ENCODE measurements around the gene EVC.
"Not testable (repeated sequence)": the region's sequence is repeated elsewhere in the genome, so short reads cannot be mapped to it uniquely, and the experiment has no call there.

EVC gene

GRCh38 chr4:5719350-5720055, 8.5 kb downstream of the EVC start:
- TF ChIP-seq POLR2AphosphoS5 (IDR thresholded peaks at IDR 0.05; ENCODE audit: borderline replicate concordance, low read depth, low read length), result no peak
- TF ChIP-seq EZH2 (IDR thresholded peaks at IDR 0.05), result no peak
- no peak for TF ChIP-seq FOXP2 (optimal IDR thresholded peaks at IDR 0.05; ENCODE audit: control extremely low read depth, extremely low read length, insufficient read depth)

GRCh38 chr4:5720157-5720850, 9.3 kb downstream of the EVC start:
- Histone ChIP-seq H3K36me3 (ENCODE audit: insufficient read depth, low read length) (no peaks in the 10 kb centered on the region; the same call in 1 of the 2 replicates), H3K4me3 (no peak overlapping the region), H3K9ac (ENCODE audit: insufficient read length) (no peak overlapping the region), H3K9me3 (ENCODE audit: low read depth, low read length) (no peaks in the 10 kb centered on the region), H3K27ac (no peak overlapping the region)
- TF ChIP-seq EZH2 (IDR thresholded peaks at IDR 0.05) (no peak), POLR2AphosphoS5 (IDR thresholded peaks at IDR 0.05; ENCODE audit: borderline replicate concordance, low read depth, low read length) (no peak), FOXP2 (optimal IDR thresholded peaks at IDR 0.05; ENCODE audit: control extremely low read depth, extremely low read length, insufficient read depth) (no peak)
- DNase-seq (ENCODE audit: low read depth, low spot score), result no peak

More at GRCh38 chr4:5719350-5720055, 8.5 kb downstream of the EVC start:
- H3K4me3 ChIP-seq, result no peak overlapping the region
- H3K9ac ChIP-seq (ENCODE audit: insufficient read length), result no peak overlapping the region
- H3K36me3 ChIP-seq (ENCODE audit: insufficient read depth, low read length), result no peaks in the 10 kb centered on the region; the same call in 1 of the 2 replicates
- DNase-seq (ENCODE audit: low read depth, low spot score), result no peak
- H3K9me3 ChIP-seq (ENCODE audit: low read depth, low read length), result no peaks in the 10 kb centered on the region
- H3K27ac ChIP-seq, result no peak overlapping the region

- no peaks in the 10 kb centered on the region for H3K9me3 ChIP-seq (ENCODE audit: low read depth, low read length)
- peaks cover 1% of the 10 kb centered on the region; the same call in 1 of the 2 replicates for H3K36me3 ChIP-seq (ENCODE audit: insufficient read depth, low read length)
- no peak for DNase-seq (ENCODE audit: low read depth, low spot score)
- TF ChIP-seq FOXP2 (optimal IDR thresholded peaks at IDR 0.05; ENCODE audit: control extremely low read depth, extremely low read length, insufficient read depth) (no peak), EZH2 (IDR thresholded peaks at IDR 0.05) (no peak), POLR2AphosphoS5 (IDR thresholded peaks at IDR 0.05; ENCODE audit: borderline replicate concordance, low read depth, low read length) (no peak)
- no peak overlapping the region for H3K27ac ChIP-seq
- H3K4me3 ChIP-seq, result no peak overlapping the region
- no peak overlapping the region for H3K9ac ChIP-seq (ENCODE audit: insufficient read length)
Measured at GRCh38 chr4:5720980-5721379, 10.0 kb downstream of the EVC start.

DNA sequence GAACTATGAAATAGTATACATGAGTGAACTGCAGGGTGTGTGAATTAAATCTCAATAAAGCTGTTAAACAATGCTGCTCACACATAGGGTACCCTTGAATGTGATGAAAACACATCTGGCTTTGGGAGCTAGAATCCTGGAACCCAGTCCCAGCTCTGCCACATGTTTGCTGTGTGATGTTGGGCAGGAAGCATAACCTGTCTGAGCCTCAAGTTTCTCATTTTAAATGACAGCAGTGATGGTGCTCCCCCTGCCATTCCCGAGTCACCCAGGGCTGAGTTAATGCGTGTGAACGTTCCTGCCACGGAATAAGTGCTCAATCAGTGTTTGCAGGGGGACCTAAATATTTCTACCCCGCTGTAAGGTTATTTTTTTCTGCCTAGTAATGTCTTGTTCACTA, 10.9 kb downstream of the EVC start:
- no peak overlapping the region for H3K27ac ChIP-seq
- DNase-seq (ENCODE audit: low read depth, low spot score), result no peak
- TF ChIP-seq FOXP2 (optimal IDR thresholded peaks at IDR 0.05; ENCODE audit: control extremely low read depth, extremely low read length, insufficient read depth) (no peak), POLR2AphosphoS5 (IDR thresholded peaks at IDR 0.05; ENCODE audit: borderline replicate concordance, low read depth, low read length) (no peak), EZH2 (IDR thresholded peaks at IDR 0.05) (no peak)
- H3K9ac ChIP-seq (ENCODE audit: insufficient read length), result no peak overlapping the region
- no peak overlapping the region for H3K4me3 ChIP-seq
- H3K36me3 ChIP-seq (ENCODE audit: insufficient read depth, low read length), result peaks cover 4% of the 10 kb centered on the region; the same call in 1 of the 2 replicates
- no peaks in the 10 kb centered on the region for H3K9me3 ChIP-seq (ENCODE audit: low read depth, low read length)

GRCh38 chr4:5722328-5722727, 11.3 kb downstream of the EVC start:
- TF ChIP-seq EZH2 (IDR thresholded peaks at IDR 0.05), result no peak
- DNase-seq (ENCODE audit: low read depth, low spot score), result no peak

GRCh38 chr4:5724377-5724776, 13.4 kb downstream of the EVC start:
- TF ChIP-seq EZH2 (IDR thresholded peaks at IDR 0.05), result no peak
- TF ChIP-seq FOXP2 (optimal IDR thresholded peaks at IDR 0.05; ENCODE audit: control extremely low read depth, extremely low read length, insufficient read depth), result no peak
- no peak for TF ChIP-seq POLR2AphosphoS5 (IDR thresholded peaks at IDR 0.05; ENCODE audit: borderline replicate concordance, low read depth, low read length)
- Histone ChIP-seq H3K4me3 (no peak overlapping the region), H3K27ac (no peak overlapping the region), H3K36me3 (ENCODE audit: insufficient read depth, low read length) (peaks cover 4% of the 10 kb centered on the region; the same call in 1 of the 2 replicates), H3K9ac (ENCODE audit: insufficient read length) (no peak overlapping the region), H3K9me3 (ENCODE audit: low read depth, low read length) (no peaks in the 10 kb centered on the region)
- DNase-seq (ENCODE audit: low read depth, low spot score), result no peak

More at GRCh38 chr4:5722328-5722727, 11.3 kb downstream of the EVC start:
- Histone ChIP-seq H3K9me3 (ENCODE audit: low read depth, low read length) (no peaks in the 10 kb centered on the region), H3K9ac (ENCODE audit: insufficient read length) (no peak overlapping the region), H3K36me3 (ENCODE audit: insufficient read depth, low read length) (peaks cover 4% of the 10 kb centered on the region; the same call in 1 of the 2 replicates), H3K4me3 (no peak overlapping the region), H3K27ac (no peak overlapping the region)

GRCh38 chr4:5728412-5728811, 17.4 kb downstream of the EVC start:
- not testable (repeated sequence) for DNase-seq (ENCODE audit: low read depth, low spot score); H3K9me3 ChIP-seq (ENCODE audit: low read depth, low read length); H3K36me3 ChIP-seq (ENCODE audit: insufficient read depth, low read length); H3K4me3 ChIP-seq; H3K27ac ChIP-seq; H3K9ac ChIP-seq (ENCODE audit: insufficient read length)

DNA sequence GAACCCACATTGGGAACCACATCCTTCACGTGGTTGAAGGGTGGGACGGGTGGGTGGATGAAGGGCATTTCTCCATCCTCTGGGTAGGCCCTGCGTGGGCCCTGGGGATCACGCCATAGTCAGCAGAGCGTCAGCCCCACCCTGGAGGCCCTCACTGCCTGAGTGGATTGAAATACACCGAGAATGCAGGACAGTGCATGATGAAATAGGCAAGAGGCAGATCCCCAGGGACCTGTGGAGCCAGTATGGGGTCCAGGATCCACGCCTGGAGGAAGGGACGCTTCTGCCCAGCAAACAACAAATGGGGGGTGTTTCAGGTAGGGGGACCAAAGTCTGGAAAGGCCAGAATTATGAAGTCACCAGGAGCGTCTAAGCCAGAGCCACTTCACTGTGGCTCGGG, 19.4 kb downstream of the EVC start:
- no peak for TF ChIP-seq FOXP2 (optimal IDR thresholded peaks at IDR 0.05; ENCODE audit: control extremely low read depth, extremely low read length, insufficient read depth)
- no peak for TF ChIP-seq EZH2 (IDR thresholded peaks at IDR 0.05)
- no peak for TF ChIP-seq POLR2AphosphoS5 (IDR thresholded peaks at IDR 0.05; ENCODE audit: borderline replicate concordance, low read depth, low read length)
- Histone ChIP-seq H3K4me3 (no peak overlapping the region), H3K9ac (ENCODE audit: insufficient read length) (no peak overlapping the region), H3K9me3 (ENCODE audit: low read depth, low read length) (no peaks in the 10 kb centered on the region), H3K27ac (no peak overlapping the region), H3K36me3 (ENCODE audit: insufficient read depth, low read length) (peaks cover 9% of the 10 kb centered on the region; the same call in 1 of the 2 replicates)
- no peak for DNase-seq (ENCODE audit: low read depth, low spot score)
